GM13976 (cell line): ENCODE results near the gene SYT12.

Source experiments
- DNase-seq: peaks from one replicate; pipeline ENCODE4 v3.0.0; 2012; ENCODE audit warnings: low spot score
- CTCF ChIP-seq: IDR thresholded peaks from 2 replicates; pipeline ENCODE4 v1.5.1; 2012; ENCODE audit warnings: borderline replicate concordance, mild to moderate bottlenecking; ENCODE audit not compliant: insufficient read depth; ENCODE audit errors: extremely low read depth, missing control alignments, control extremely low read depth
- in situ Hi-C: fragments of 300-500 bp; cut with MboI; formaldehyde crosslinking; loops from one replicate; pipeline ENCODE4 v1.12.0; 2022; ENCODE audit warnings: low sequenced_read_pairs, mixed read lengths, inconsistent platforms; ENCODE audit not compliant: unreplicated experiment

The SYT12 gene

DNA sequence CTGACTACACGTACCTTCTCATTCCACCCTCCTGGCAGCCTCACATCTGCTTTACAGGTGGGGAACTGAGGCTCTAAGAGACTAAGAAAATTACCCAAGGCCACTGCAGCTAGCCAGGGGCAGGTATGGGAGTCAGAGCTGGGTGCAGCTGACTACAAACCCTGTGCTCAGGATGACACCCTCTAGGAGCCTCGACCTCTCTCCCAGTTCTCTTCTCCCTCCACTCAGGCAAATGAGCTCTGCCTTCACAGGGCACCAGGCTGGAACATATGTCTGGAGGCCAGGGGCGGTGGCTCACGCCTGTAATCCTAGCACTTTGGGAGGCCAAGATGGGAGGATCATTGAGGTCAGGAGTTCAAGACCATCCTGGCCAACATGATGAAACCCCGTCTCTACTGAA lies 4.0 kb downstream of the SYT12 start:
- TF ChIP-seq CTCF, result no peak
- in situ Hi-C loops, result no loop called here
- no peak for DNase-seq

DNA sequence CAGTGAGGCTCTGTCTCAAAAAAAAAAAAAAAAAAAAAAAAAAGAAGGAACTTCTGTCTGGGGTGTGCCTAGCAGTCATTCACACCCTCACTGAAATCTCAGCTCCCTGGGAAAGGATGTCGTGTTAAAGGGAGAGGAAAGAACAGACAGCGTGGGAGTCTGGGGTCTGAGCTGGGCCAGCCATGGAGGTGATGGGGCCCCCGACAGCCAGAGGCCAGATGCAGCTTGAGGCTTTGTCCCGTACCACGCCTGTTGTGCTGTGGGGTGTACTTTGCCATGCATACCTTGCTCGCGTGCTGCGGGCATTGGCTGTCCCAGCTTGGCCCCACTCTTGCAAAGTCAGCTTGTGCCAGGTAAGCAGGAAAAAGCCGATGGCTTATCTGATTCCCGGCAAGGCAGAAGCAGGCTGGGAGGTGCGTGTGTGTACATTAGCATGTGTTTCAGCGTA lies 4.6 kb downstream of the SYT12 start:
- no peak for DNase-seq
- in situ Hi-C loops, result no loop called here
- TF ChIP-seq CTCF, result no peak

- in situ Hi-C loops, result no loop called here
- DNase-seq, result peak; percentile 72
- no peak for TF ChIP-seq CTCF
Observed at GRCh38 chr11:67027943-67028542, 5.1 kb downstream of the SYT12 start.

GRCh38 chr11:67029146-67029545 lies 6.2 kb downstream of the SYT12 start:
- TF ChIP-seq CTCF, result no peak
- in situ Hi-C loops, result no loop called here
- no peak for DNase-seq

- no peak for TF ChIP-seq CTCF
- DNase-seq, result no peak
- in situ Hi-C loops, result no loop called here
Observed at GRCh38 chr11:67030976-67031375, 8.0 kb downstream of the SYT12 start.

- DNase-seq, result no peak
- no peak for TF ChIP-seq CTCF
- in situ Hi-C loops, result no loop called here
Observed at GRCh38 chr11:67031791-67032561, 9.0 kb downstream of the SYT12 start.
